ENCODE data around the gene KLHDC3. TPM values are rescaled to one million over a fixed set of nuclear protein-coding genes. Genes with fewer than 3 reads are reported as not detected.

The KLHDC3 gene
- total and polyA plus RNA-seq, 2 of the 13 experiments (the other 11 are each of a cell fraction or from before 2014, with no cell fraction given): 78.3 to 91.5 TPM

GRCh38 chr6:43059168-43060033 lies 45.4 kb downstream of the KLHDC3 start, which contains the start of the genes KLC4 and MRPL2 (continued):
- TF ChIP-seq IRF9 (CRISPR knock-in tag; IDR thresholded peaks at IDR 0.05; ENCODE audit: borderline replicate concordance) (peak; percentile 79; the same call in 1 of the 2 replicates), ZNF501 (CRISPR knock-in tag; IDR thresholded peaks at IDR 0.05) (peak; percentile 89), CENPX (CRISPR knock-in tag; IDR thresholded peaks at IDR 0.05) (no peak), ZNF713 (CRISPR knock-in tag; IDR thresholded peaks at IDR 0.05) (no peak), SMC3 (IDR thresholded peaks at IDR 0.05; ENCODE audit: low read length) (no peak), ZNF225 (CRISPR knock-in tag; IDR thresholded peaks at IDR 0.05) (peak; percentile 75; the same call in 1 of the 2 replicates), HOXA7 (CRISPR knock-in tag; IDR thresholded peaks at IDR 0.05) (no peak), ZNF354B (CRISPR knock-in tag; IDR thresholded peaks at IDR 0.05) (no peak), TFE3 (CRISPR knock-in tag; IDR thresholded peaks at IDR 0.05) (peak; percentile 55), ZNF318 (CRISPR knock-in tag; IDR thresholded peaks at IDR 0.05) (no peak), ATRX (CRISPR knock-in tag; IDR thresholded peaks at IDR 0.05; ENCODE audit: borderline replicate concordance) (no peak), RERE (CRISPR knock-in tag; IDR thresholded peaks at IDR 0.05; ENCODE audit: low read depth) (0 out of 2 replicates have a peak, but pooled peaks have one; percentile 8)
